Body of pancreas (tissue), 4 donors: Measurements from ENCODE around the gene CCDC28B. TPM values are rescaled to one million over a fixed set of nuclear protein-coding genes. Genes with fewer than 3 reads are reported as not detected.

Source experiments
- ATAC-seq: fragments of 150-250 bp; one replicate; pipeline ENCODE4 v1.9.1; 2016
- DNase-seq, 4 donors: peaks; one replicate each; pipeline ENCODE4 v3.0.0-alpha.2; 2019
- H3K27ac ChIP-seq, 4 donors: fragments of 200-600 bp; sonication (generic); 1 replicate in 3 of 4; 2 replicates in 1 of 4; pipeline versions ENCODE4 v1.5.1 to v1.6.1; 2016 to 2019; ENCODE audit warnings: mild to moderate bottlenecking in 1 of 4, mixed read lengths in 1 of 4, moderate library complexity in 1 of 4
- H3K27me3 ChIP-seq, 2 donors: fragments of 200-600 bp; sonication (generic); one replicate each; pipeline ENCODE4 v1.6.0; 2016; ENCODE audit warnings: mild to moderate bottlenecking in 1 of 2
- H3K36me3 ChIP-seq, 2 donors: fragments of 200-600 bp; sonication (generic); replicated peaks in 1 of 2; 2 replicates each; pipeline ENCODE4 v1.5.1; 2016; ENCODE audit warnings: low read depth in 2 of 2; ENCODE audit not compliant: insufficient read depth in 1 of 2
- H3K4me1 ChIP-seq: fragments of 200-600 bp; sonication (generic); one replicate; pipeline ENCODE4 v1.6.0; 2016
- H3K4me3 ChIP-seq, 2 donors: fragments of 200-600 bp; sonication (generic); 1 replicate in 1 of 2; 2 replicates in 1 of 2; pipeline ENCODE4 v1.5.1; 2016 to 2019
- H3K9me3 ChIP-seq, 3 donors: fragments of 200-600 bp; sonication (generic); 1 replicate in 2 of 3; 2 replicates in 1 of 3; pipeline ENCODE4 v1.5.1; 2016
- POLR2A ChIP-seq, 3 donors: fragments of 450-650 bp; IDR thresholded peaks; one replicate each; pipeline ENCODE4 v1.6.1; 2016; ENCODE audit warnings: antibody characterized with exemption in 3 of 3, mild to moderate bottlenecking in 2 of 3
- WGBS, 2 donors: methylation state at CpG; one replicate each; pipeline ENCODE4 v1.1.5; 2017; 5-methylcytosine and 5-hydroxymethylcytosine counted together
- intact Hi-C: fragments of 100-400 bp; cut with DNase I; formaldehyde crosslinking; loops from one replicate; pipeline ENCODE4 v1.15.1; 2023
- total RNA-seq, 2 donors: library from RNA; depleted of rRNA; stranded (reverse); fragments of >200 nt; gene quantifications; one replicate each; pipeline ENCODE4 v1.1.0, GENCODE V29; 2016
- TF ChIP-seq, protein P1 (sequence below), 7 experiments: fragments of 450-650 bp in 4 of 7; fragments of 200-600 bp in 3 of 7; sonication (generic) in 3 of 7; IDR thresholded peaks; one replicate each; pipeline ENCODE4 v1.5.1; 2016 to 2019; ENCODE audit warnings: antibody characterized with exemption in 7 of 7

CCDC28B gene
- total RNA-seq, 2 donors from 2014 or later, result 2.9 to 3.6 TPM

DNA sequence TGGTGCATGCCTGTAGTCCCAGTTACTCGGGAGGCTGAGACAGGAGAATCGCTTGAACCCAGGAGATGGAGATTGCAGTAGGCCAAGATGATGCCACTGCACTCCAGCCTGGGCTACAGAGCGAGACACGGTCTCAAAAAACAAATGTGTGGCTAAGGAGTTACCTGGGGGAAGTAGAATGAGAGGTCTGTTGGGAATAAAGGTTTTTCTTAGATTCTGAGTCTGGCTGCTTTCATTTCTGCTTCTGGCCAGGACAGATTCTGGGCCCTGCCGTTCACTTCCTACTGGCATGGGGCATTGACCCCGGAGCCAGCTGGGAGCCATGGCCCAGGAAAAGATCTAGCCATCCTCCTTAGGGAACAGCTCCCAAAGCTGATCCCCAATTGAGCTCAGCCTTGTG is 8.1 kb downstream of the CCDC28B start:
- ATAC-seq, result no peak
- Histone ChIP-seq H3K9me3 (no peaks in the 10 kb centered on the region), H3K4me1 (peaks cover 22% of the 10 kb centered on the region), H3K27ac (peak overlapping the region in 2 of 4 donors; percentile 31 to 47), H3K4me3 (no peak overlapping the region), H3K36me3 (no peaks in the 10 kb centered on the region), H3K27me3 (no peaks in the 10 kb centered on the region)
- no peak for TF ChIP-seq POLR2A (IDR thresholded peaks at IDR 0.05)
- TF ChIP-seq, protein P1, sequence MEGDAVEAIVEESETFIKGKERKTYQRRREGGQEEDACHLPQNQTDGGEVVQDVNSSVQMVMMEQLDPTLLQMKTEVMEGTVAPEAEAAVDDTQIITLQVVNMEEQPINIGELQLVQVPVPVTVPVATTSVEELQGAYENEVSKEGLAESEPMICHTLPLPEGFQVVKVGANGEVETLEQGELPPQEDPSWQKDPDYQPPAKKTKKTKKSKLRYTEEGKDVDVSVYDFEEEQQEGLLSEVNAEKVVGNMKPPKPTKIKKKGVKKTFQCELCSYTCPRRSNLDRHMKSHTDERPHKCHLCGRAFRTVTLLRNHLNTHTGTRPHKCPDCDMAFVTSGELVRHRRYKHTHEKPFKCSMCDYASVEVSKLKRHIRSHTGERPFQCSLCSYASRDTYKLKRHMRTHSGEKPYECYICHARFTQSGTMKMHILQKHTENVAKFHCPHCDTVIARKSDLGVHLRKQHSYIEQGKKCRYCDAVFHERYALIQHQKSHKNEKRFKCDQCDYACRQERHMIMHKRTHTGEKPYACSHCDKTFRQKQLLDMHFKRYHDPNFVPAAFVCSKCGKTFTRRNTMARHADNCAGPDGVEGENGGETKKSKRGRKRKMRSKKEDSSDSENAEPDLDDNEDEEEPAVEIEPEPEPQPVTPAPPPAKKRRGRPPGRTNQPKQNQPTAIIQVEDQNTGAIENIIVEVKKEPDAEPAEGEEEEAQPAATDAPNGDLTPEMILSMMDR (IDR thresholded peaks at IDR 0.05), result no peak
- 79 to 82% methylated on average over 6 of the region's 6 CpGs for WGBS, 2 donors
- intact Hi-C loops, result no loop called here
- no peak for DNase-seq

DNA sequence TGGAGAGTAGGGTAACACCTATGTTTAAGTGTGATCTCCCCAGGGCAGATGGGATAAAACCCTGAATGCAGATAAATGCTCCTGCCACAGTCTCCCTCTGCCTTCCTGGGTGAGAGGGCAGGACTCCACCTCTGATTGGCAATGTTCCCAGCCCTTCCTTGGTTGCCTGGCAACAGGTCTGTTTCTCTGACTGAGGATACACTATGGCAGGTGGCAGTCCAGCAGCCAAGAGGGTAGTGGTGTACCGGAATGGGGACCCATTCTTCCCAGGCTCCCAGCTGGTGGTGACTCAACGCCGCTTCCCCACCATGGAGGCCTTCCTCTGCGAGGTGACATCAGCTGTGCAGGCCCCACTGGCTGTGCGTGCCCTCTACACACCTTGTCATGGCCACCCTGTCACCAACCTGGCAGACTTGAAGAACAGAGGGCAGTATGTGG is 8.5 kb downstream of the CCDC28B start, which contains the start of gene DCDC2B:
Gene DCDC2B (plus strand): TSS at position 199 of the 438 bp plus-strand sequence. CDS start 5 bp downstream, at position 204.
- intact Hi-C loops, result no loop called here
- H3K4me3 ChIP-seq, result no peak within 1 kb of the TSS
- ATAC-seq (peak; percentile 59), DNase-seq (peak; percentile 85 to 90 (median 89))
- WGBS, 2 donors, result 60 to 64% methylated on average over 1 to 5 of the region's 5 CpGs
- no peaks in the 10 kb centered on the region for H3K27me3 ChIP-seq
- peak within 1 kb of the TSS in 2 of 4 donors; percentile 31 to 47 for H3K27ac ChIP-seq
- no peak for TF ChIP-seq POLR2A (IDR thresholded peaks at IDR 0.05)
- TF ChIP-seq, protein P1 (IDR thresholded peaks at IDR 0.05), result no peak
- H3K36me3 ChIP-seq, result no peaks in the 10 kb centered on the region
- H3K9me3 ChIP-seq, result no peaks in the 10 kb centered on the region
- H3K4me1 ChIP-seq, result peaks cover 22% of the 10 kb centered on the region

DNA sequence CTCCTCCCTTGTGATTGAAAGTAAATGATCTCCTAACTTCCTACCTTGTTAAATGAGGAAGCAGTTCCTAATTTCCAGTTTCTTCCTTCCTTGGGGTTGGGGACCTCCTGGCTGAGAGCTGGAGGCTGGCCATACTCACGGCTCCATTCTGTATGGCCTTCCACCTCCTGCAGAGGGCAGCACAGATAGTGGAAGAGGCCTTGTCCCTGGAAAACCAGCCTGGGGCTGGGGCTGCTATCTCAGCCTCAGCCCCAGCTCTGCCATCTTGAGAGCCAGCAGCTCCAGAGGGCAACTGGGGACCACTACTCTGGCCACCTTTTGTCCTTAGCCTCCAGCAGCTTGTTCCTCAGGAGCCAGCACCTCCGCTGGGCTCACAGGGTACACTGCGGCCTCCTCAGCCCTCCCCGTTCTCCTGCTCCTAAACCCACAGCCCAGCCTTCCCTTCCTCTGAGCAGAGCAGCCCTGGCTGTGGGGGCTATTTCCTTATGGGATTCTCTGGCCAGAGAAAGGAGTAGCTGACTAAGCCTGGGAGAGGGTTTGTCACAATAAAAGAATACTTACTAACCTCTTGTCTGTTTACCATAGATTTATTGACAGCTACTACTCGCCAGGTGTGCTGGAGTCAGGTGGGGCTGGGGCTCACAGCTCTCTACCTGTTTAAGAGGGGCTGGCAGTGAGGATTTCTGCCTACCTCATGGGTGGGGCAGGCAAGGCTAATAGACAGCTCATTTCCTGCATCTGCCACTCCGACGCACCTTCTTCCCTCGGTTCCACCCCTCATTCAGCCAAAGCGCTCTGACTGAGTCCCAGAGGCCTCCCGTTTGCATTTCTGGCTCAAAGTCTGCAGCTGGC is 15.5 kb downstream of the CCDC28B start:
- peak; percentile 81 for ATAC-seq
- H3K4me3 ChIP-seq, result no peak overlapping the region
- no peaks in the 10 kb centered on the region for H3K9me3 ChIP-seq
- TF ChIP-seq, protein P1 (IDR thresholded peaks at IDR 0.05), result peak; percentile 63 to 78 (median 70)
- TF ChIP-seq POLR2A (IDR thresholded peaks at IDR 0.05), result no peak
- intact Hi-C loops, result no loop called here
- WGBS, 2 donors, result 79 to 80% methylated on average over 10 of the region's 10 CpGs
- H3K4me1 ChIP-seq, result peaks cover 7% of the 10 kb centered on the region
- H3K36me3 ChIP-seq, result no peaks in the 10 kb centered on the region
- no peak overlapping the region for H3K27ac ChIP-seq
- H3K27me3 ChIP-seq, result no peaks in the 10 kb centered on the region
- peak; percentile 64 to 76 (median 71) for DNase-seq

DNA sequence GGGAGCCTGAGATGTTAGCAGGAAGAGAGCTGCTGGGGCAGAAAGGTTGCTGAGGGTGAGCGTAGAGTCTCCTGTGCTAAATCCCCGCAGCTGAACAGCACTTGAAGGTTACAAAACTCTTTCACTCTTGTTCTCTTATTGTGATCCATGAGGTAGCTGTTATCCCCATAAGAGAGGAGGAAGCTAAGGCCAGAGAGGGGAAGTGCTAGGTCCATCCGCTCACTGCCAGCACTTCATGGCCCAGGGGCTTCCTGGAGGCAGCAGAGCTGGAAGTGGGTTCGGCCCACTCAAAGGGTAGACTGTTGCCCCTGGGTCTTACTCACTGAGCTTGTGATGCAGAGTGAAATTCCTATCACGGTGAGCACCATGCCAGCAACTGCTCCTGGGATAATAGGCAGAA is 16.2 kb downstream of the CCDC28B start:
- 81 to 96% methylated on average over 4 to 5 of the region's 5 CpGs for WGBS, 2 donors
- ATAC-seq (no peak), DNase-seq (no peak)
- H3K4me3 ChIP-seq, result no peak overlapping the region
- H3K27ac ChIP-seq, result no peak overlapping the region
- no peaks in the 10 kb centered on the region for H3K27me3 ChIP-seq
- no peaks in the 10 kb centered on the region for H3K36me3 ChIP-seq
- H3K9me3 ChIP-seq, result no peaks in the 10 kb centered on the region
- peaks cover 14% of the 10 kb centered on the region for H3K4me1 ChIP-seq
- no peak for TF ChIP-seq POLR2A (IDR thresholded peaks at IDR 0.05)
- TF ChIP-seq, protein P1 (IDR thresholded peaks at IDR 0.05), result no peak
- intact Hi-C loops, result no loop called here
